NOMO-1 treated with dmso at 0.1 percent for 144 hours (cell line): ENCODE data around the gene RAB1A.

Experiments
- DNase-seq: peaks from one replicate; lab custom pipeline; 2025; ENCODE audit not compliant: unreplicated experiment; lab: John Stamatoyannopoulos, UW

RAB1A gene

DNA sequence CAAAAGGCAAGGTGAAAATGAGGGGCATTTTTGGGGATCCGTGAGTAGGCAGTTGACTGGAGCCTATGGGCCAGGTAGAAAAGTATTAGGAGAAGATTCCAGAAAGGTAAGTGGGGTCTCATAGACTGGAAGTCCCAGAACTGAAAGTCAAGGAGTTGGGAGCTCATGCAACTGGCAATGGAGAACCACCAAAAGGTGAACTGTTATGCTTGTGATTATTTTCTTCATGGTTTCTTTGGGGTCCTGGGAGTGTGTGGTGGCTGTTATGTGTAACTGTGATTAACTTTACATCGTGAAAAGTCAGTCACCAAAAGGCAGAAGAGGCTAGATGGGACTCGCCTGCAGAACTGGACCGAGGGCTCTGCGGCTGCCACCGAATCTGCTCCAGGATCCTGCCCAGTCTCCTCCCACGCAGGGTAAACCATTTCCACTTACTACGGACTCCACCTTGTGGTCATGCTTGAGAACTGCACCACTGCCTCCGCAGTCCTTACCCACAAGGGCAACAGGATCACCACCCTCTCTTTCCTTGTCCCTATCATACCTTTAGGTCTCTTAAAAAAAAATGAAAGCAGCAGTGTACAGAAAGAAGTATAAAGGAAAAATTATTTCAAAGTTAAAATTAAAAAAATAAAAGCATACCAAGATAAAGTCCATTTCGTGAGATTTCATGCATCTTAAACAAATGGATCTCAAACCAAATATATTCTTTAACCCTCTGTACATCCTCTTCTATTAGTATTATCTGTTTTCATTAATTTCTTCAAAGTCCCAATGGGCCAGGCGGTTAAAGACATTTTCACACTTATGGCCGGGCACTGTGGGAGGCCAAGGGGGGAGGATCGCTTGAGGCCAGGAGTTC is 89.3 kb downstream of the RAB1A start:
- DNase-seq, result peak; percentile 59

DNA sequence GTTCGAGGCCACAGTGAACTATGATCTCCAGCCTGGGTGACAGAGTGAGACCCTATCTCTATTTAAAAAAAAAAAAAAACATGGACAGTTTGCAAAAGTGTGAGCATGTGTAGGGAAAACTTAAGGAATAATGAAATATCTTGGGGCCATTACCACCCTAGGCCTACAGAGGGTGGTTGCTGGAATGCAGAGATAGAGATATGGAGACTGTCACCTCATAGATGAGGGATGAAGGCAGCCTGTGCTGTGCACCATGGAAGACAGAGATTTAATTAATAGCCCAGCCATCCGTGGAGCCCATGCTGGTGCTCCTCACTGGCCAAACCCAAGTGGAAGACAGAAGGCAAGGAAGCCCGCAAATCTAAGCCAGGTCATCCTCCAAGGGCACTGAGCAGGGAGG is 90.3 kb downstream of the RAB1A start:
- DNase-seq, result no peak

DNA sequence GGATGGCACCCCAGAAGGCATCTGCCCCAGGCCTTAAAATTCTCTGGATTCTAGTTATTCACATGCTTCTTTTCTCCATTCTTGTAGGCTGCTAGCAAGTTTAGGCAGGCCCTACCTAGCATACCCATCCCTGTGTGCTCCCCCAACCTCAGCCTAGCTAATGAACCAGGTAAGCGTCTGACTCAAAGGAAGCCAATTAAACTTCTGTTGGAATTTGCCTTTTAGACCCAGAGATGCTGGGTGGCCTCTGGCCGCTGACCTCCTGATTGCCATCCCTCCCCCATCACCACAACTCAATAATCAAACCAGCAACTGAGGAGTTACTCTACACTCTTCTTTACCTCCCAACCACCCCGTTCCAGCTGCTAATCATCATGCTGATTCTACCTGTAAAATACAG is 92.7 kb downstream of the RAB1A start:
- no peak for DNase-seq
